ENCODE results near the gene NXNL2.

NXNL2 gene

GRCh38 chr9:88503081-88503844 is 31.7 kb upstream of the NXNL2 start:
- no peak for ATAC-seq
- TF ChIP-seq BACH2 (CRISPR knock-in tag; IDR thresholded peaks at IDR 0.05; ENCODE audit: borderline replicate concordance): no peak
- no peak for TF ChIP-seq ARNTL (CRISPR knock-in tag; IDR thresholded peaks at IDR 0.05; ENCODE audit: borderline replicate concordance, low read depth)
- TF ChIP-seq ZFP30 (CRISPR knock-in tag; IDR thresholded peaks at IDR 0.05): no peak
- TF ChIP-seq ZNF8 (CRISPR knock-in tag; IDR thresholded peaks at IDR 0.05): no peak
- TF ChIP-seq ZNF565 (CRISPR knock-in tag; conservative IDR thresholded peaks at IDR 0.05; ENCODE audit: low read depth): no peak
- no peak for TF ChIP-seq ZNF70 (CRISPR knock-in tag; IDR thresholded peaks at IDR 0.05)
- no peak for TF ChIP-seq TCF4 (CRISPR knock-in tag; IDR thresholded peaks at IDR 0.05; ENCODE audit: borderline replicate concordance)
- TF ChIP-seq, protein P1, sequence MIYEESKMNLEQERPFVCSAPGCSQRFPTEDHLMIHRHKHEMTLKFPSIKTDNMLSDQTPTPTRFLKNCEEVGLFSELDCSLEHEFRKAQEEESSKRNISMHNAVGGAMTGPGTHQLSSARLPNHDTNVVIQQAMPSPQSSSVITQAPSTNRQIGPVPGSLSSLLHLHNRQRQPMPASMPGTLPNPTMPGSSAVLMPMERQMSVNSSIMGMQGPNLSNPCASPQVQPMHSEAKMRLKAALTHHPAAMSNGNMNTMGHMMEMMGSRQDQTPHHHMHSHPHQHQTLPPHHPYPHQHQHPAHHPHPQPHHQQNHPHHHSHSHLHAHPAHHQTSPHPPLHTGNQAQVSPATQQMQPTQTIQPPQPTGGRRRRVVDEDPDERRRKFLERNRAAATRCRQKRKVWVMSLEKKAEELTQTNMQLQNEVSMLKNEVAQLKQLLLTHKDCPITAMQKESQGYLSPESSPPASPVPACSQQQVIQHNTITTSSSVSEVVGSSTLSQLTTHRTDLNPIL (CRISPR knock-in tag; IDR thresholded peaks at IDR 0.05; ENCODE audit: low read depth): no peak
- TF ChIP-seq CSRNP3 (CRISPR knock-in tag; IDR thresholded peaks at IDR 0.05): no peak
- no peak for TF ChIP-seq SNAI2 (CRISPR knock-in tag; IDR thresholded peaks at IDR 0.05)
- TF ChIP-seq ISL1 (CRISPR knock-in tag; IDR thresholded peaks at IDR 0.05): no peak
- TF ChIP-seq, protein P2, sequence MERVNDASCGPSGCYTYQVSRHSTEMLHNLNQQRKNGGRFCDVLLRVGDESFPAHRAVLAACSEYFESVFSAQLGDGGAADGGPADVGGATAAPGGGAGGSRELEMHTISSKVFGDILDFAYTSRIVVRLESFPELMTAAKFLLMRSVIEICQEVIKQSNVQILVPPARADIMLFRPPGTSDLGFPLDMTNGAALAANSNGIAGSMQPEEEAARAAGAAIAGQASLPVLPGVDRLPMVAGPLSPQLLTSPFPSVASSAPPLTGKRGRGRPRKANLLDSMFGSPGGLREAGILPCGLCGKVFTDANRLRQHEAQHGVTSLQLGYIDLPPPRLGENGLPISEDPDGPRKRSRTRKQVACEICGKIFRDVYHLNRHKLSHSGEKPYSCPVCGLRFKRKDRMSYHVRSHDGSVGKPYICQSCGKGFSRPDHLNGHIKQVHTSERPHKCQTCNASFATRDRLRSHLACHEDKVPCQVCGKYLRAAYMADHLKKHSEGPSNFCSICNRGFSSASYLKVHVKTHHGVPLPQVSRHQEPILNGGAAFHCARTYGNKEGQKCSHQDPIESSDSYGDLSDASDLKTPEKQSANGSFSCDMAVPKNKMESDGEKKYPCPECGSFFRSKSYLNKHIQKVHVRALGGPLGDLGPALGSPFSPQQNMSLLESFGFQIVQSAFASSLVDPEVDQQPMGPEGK (CRISPR knock-in tag; IDR thresholded peaks at IDR 0.05; ENCODE audit: borderline replicate concordance): no peak
- no peak for TF ChIP-seq GLIS3 (CRISPR knock-in tag; IDR thresholded peaks at IDR 0.05)
- TF ChIP-seq ZC3H10 (CRISPR knock-in tag; IDR thresholded peaks at IDR 0.05): no peak

- no peak for ATAC-seq
Measured at GRCh38 chr9:88503845-88504764, 30.9 kb upstream of the NXNL2 start.

DNA sequence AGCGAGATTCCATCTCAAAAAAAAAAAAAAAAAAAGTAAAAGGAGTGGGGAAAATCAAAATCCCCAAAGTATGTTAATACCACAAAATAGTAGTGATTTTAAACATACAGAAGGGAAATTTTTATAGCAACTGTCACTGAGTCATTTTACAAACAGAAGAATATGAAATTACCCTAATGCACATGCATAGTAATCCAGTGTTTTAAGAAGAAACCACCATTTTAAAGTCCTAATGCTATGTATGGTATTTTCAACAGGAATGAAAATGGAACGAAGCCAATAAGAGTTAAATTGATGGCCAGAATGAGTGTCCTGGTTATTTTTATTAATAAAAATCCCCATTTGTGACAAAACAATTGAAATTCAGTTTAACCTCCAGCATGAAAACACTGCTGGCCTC is 26.7 kb upstream of the NXNL2 start:
- no peak for ATAC-seq
- TF ChIP-seq TOX (CRISPR knock-in tag; IDR thresholded peaks at IDR 0.05; ENCODE audit: borderline replicate concordance) (no peak), ZNF8 (CRISPR knock-in tag; IDR thresholded peaks at IDR 0.05) (no peak), ESRRG (CRISPR knock-in tag; IDR thresholded peaks at IDR 0.05) (no peak), TCF4 (CRISPR knock-in tag; IDR thresholded peaks at IDR 0.05; ENCODE audit: borderline replicate concordance) (no peak), ZFP30 (CRISPR knock-in tag; IDR thresholded peaks at IDR 0.05) (no peak), OSR1 (CRISPR knock-in tag; IDR thresholded peaks at IDR 0.05) (no peak), ARNTL (CRISPR knock-in tag; IDR thresholded peaks at IDR 0.05; ENCODE audit: borderline replicate concordance, low read depth) (no peak), SNAI2 (CRISPR knock-in tag; IDR thresholded peaks at IDR 0.05) (no peak)
- TF ChIP-seq, protein P3, sequence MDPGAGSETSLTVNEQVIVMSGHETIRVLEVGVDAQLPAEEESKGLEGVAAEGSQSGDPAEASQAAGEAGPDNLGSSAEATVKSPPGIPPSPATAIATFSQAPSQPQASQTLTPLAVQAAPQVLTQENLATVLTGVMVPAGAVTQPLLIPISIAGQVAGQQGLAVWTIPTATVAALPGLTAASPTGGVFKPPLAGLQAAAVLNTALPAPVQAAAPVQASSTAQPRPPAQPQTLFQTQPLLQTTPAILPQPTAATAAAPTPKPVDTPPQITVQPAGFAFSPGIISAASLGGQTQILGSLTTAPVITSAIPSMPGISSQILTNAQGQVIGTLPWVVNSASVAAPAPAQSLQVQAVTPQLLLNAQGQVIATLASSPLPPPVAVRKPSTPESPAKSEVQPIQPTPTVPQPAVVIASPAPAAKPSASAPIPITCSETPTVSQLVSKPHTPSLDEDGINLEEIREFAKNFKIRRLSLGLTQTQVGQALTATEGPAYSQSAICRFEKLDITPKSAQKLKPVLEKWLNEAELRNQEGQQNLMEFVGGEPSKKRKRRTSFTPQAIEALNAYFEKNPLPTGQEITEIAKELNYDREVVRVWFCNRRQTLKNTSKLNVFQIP (CRISPR knock-in tag; IDR thresholded peaks at IDR 0.05; ENCODE audit: borderline replicate concordance, low read depth): no peak

More at GRCh38 chr9:88503845-88504764, 30.9 kb upstream of the NXNL2 start:
- TF ChIP-seq ZFP30 (CRISPR knock-in tag; IDR thresholded peaks at IDR 0.05) (no peak), ZC3H10 (CRISPR knock-in tag; IDR thresholded peaks at IDR 0.05) (no peak), TOX (CRISPR knock-in tag; IDR thresholded peaks at IDR 0.05; ENCODE audit: borderline replicate concordance) (no peak)

DNA sequence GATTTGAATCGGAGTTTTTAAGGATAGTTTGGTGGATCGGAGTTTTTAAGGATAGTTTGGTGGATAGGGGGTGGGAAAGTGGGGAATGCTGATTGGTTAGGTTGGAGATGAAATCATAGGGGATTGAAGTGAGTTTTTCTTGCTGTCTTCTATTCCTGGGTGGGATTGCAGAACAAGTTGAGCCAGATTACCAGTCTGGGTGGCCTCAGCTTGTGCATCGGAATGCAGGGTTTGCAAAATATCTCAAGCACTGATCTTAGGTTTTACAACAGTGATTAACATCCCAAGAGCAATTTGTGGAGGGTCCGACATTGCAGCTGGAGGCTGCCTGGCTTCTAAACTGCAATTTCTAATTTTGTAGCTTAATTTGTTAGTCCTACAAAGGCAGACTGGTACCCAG is 23.1 kb upstream of the NXNL2 start:
- ATAC-seq: no peak
- TF ChIP-seq RARB (CRISPR knock-in tag; IDR thresholded peaks at IDR 0.05): no peak
- no peak for TF ChIP-seq OSR1 (CRISPR knock-in tag; IDR thresholded peaks at IDR 0.05)
- TF ChIP-seq, protein P3 (CRISPR knock-in tag; IDR thresholded peaks at IDR 0.05; ENCODE audit: borderline replicate concordance, low read depth): no peak
- no peak for TF ChIP-seq ESRRG (CRISPR knock-in tag; IDR thresholded peaks at IDR 0.05)
- no peak for TF ChIP-seq ZC3H10 (CRISPR knock-in tag; IDR thresholded peaks at IDR 0.05)
- TF ChIP-seq PPARA (CRISPR knock-in tag; IDR thresholded peaks at IDR 0.05; ENCODE audit: borderline replicate concordance): no peak
- TF ChIP-seq BACH2 (CRISPR knock-in tag; IDR thresholded peaks at IDR 0.05; ENCODE audit: borderline replicate concordance): no peak
- TF ChIP-seq, protein P2 (CRISPR knock-in tag; IDR thresholded peaks at IDR 0.05; ENCODE audit: borderline replicate concordance): no peak
